ENCODE data around the gene SLFNL1.

GRCh38 chr1:40978886-40979240, 42.7 kb downstream of the SLFNL1 start:
- no peak for TF ChIP-seq EP300 (IDR thresholded peaks at IDR 0.05; ENCODE audit: borderline replicate concordance)
- TF ChIP-seq YY1 (IDR thresholded peaks at IDR 0.05; ENCODE audit: low read depth), result no peak
- TF ChIP-seq MAX (IDR thresholded peaks at IDR 0.05), result no peak
- TF ChIP-seq CREB1 (IDR thresholded peaks at IDR 0.05; ENCODE audit: low read depth), result no peak
- TF ChIP-seq REST (IDR thresholded peaks at IDR 0.05; ENCODE audit: low read depth), result no peak
- TF ChIP-seq EGR1 (IDR thresholded peaks at IDR 0.05), result no peak
- TF ChIP-seq TEAD4 (IDR thresholded peaks at IDR 0.05), result no peak
- no peak for TF ChIP-seq TCF12 (IDR thresholded peaks at IDR 0.05; ENCODE audit: low read depth)
- no peak for TF ChIP-seq CEBPB (IDR thresholded peaks at IDR 0.05)
- TF ChIP-seq USF1 (IDR thresholded peaks at IDR 0.05), result no peak
- TF ChIP-seq ZBTB7A (IDR thresholded peaks at IDR 0.05; ENCODE audit: low read depth), result no peak
- TF ChIP-seq FOXM1 (IDR thresholded peaks at IDR 0.05; ENCODE audit: borderline replicate concordance, low read depth), result no peak
